KMS-11 (cell line): ENCODE measurements around the gene KRT72.

Experiments used
- H2AFZ ChIP-seq: fragments of 200-600 bp; sonication (generic); 2 replicates; pipeline ENCODE4 v1.6.1; 2016; ENCODE audit warnings: antibody characterized with exemption, mixed run types, low read depth
- H3K27ac ChIP-seq: fragments of 200-600 bp; sonication (generic); 2 replicates; pipeline ENCODE4 v1.6.1; 2016; ENCODE audit warnings: mild to moderate bottlenecking, mixed run types
- H3K27me3 ChIP-seq: fragments of 200-600 bp; sonication (generic); 2 replicates; pipeline ENCODE4 v1.6.1; 2017; ENCODE audit warnings: mild to moderate bottlenecking, low read depth, mixed run types, moderate library complexity; ENCODE audit not compliant: insufficient read depth
- H3K36me3 ChIP-seq: fragments of 200-600 bp; sonication (generic); 2 replicates; pipeline ENCODE4 v1.6.1; 2017; ENCODE audit warnings: mild to moderate bottlenecking, mixed run types; ENCODE audit not compliant: insufficient read depth
- H3K4me1 ChIP-seq: fragments of 200-600 bp; sonication (generic); 2 replicates; pipeline ENCODE4 v1.6.1; 2016; ENCODE audit warnings: mild to moderate bottlenecking, low read depth, mixed run types; ENCODE audit not compliant: poor library complexity, severe bottlenecking
- H3K4me2 ChIP-seq: fragments of 200-600 bp; sonication (generic); 2 replicates; pipeline ENCODE4 v1.7.0; 2016; ENCODE audit warnings: mild to moderate bottlenecking, mixed run types
- H3K4me3 ChIP-seq: fragments of 200-600 bp; sonication (generic); IDR thresholded peaks from 2 replicates; pipeline ENCODE4 v1.6.1; 2017; ENCODE audit warnings: low read depth, low read length, mixed read lengths; ENCODE audit not compliant: insufficient read depth
- H3K79me2 ChIP-seq: fragments of 200-600 bp; sonication (generic); 2 replicates; pipeline ENCODE4 v1.6.1; 2016; ENCODE audit warnings: low read depth, mixed run types; ENCODE audit not compliant: insufficient read depth
- H3K9ac ChIP-seq: fragments of 200-600 bp; sonication (generic); 2 replicates; pipeline ENCODE4 v1.6.1; 2016; ENCODE audit warnings: mild to moderate bottlenecking, mixed run types
- H4K20me1 ChIP-seq: fragments of 200-600 bp; sonication (generic); 2 replicates; pipeline ENCODE4 v1.6.1; 2016; ENCODE audit warnings: mild to moderate bottlenecking, mixed run types; ENCODE audit not compliant: insufficient read depth
- TF ChIP-seq, protein P1 (sequence below): fragments of 200-600 bp; sonication (generic); conservative IDR thresholded peaks from 2 replicates; pipeline ENCODE4 v1.6.1; 2017; ENCODE audit warnings: low read depth, mild to moderate bottlenecking, antibody characterized with exemption, low read length, moderate library complexity, mixed read lengths

The KRT72 gene

DNA sequence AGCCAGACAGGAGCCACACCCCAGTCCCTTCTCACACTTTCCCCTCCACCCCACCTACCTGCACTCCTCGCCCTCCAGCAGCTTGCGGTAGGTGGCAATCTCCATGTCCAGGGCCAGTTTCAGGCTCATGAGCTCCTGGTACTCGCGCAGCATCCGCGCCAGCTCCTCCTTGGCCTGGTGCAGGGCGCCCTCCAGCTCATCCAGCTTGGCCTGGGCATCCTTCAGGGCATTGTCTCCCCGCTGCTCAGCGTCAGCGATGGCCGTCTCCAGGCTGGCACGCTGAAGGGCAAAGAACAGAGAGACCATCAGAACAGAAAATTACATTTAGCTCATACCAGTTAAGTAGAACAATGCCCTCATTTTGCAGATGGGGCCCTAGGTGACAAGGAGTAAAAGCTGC, 33.2 kb downstream of the KRT72 start:
- H3K4me2 ChIP-seq = no peak overlapping the region
- peaks cover 48% of the 10 kb centered on the region for H3K27me3 ChIP-seq
- TF ChIP-seq, protein P1, sequence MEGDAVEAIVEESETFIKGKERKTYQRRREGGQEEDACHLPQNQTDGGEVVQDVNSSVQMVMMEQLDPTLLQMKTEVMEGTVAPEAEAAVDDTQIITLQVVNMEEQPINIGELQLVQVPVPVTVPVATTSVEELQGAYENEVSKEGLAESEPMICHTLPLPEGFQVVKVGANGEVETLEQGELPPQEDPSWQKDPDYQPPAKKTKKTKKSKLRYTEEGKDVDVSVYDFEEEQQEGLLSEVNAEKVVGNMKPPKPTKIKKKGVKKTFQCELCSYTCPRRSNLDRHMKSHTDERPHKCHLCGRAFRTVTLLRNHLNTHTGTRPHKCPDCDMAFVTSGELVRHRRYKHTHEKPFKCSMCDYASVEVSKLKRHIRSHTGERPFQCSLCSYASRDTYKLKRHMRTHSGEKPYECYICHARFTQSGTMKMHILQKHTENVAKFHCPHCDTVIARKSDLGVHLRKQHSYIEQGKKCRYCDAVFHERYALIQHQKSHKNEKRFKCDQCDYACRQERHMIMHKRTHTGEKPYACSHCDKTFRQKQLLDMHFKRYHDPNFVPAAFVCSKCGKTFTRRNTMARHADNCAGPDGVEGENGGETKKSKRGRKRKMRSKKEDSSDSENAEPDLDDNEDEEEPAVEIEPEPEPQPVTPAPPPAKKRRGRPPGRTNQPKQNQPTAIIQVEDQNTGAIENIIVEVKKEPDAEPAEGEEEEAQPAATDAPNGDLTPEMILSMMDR = no peak
- no peaks in the 10 kb centered on the region for H4K20me1 ChIP-seq
- H2AFZ ChIP-seq = no peak overlapping the region
- no peaks in the 10 kb centered on the region for H3K36me3 ChIP-seq
- H3K9ac ChIP-seq = no peak overlapping the region
- no peaks in the 10 kb centered on the region for H3K79me2 ChIP-seq
- no peaks in the 10 kb centered on the region for H3K4me1 ChIP-seq
- no peak overlapping the region for H3K27ac ChIP-seq
- no peak overlapping the region for H3K4me3 ChIP-seq

DNA sequence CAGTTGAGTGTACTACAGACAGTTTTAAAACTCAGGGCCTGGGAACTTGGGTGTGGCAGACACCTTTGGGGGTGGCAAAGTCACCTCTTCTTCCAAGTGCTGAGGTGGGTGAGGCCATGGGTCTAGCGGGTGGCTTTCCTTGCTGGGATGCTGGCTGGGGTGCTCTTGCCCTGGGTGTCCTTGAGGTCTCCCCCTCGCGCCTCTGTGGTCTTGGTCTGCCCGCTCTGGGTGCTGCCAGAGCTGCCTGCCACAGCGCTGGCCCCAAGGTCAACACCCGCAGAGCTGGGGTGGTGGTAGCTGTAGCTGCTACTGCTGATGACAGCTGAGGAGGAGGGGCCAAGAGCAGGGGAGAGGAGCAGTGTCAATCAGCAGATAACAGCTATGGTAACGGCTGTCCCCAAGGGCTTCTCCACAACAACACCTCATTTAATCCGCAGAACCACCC, 34.4 kb downstream of the KRT72 start:
- Histone ChIP-seq H3K27me3 (peaks cover 37% of the 10 kb centered on the region), H3K4me1 (no peaks in the 10 kb centered on the region), H2AFZ (no peak overlapping the region), H3K4me3 (no peak overlapping the region), H3K79me2 (no peaks in the 10 kb centered on the region), H3K36me3 (no peaks in the 10 kb centered on the region), H3K9ac (no peak overlapping the region), H3K4me2 (no peak overlapping the region), H4K20me1 (no peaks in the 10 kb centered on the region), H3K27ac (no peak overlapping the region)
- TF ChIP-seq, protein P1 = no peak

DNA sequence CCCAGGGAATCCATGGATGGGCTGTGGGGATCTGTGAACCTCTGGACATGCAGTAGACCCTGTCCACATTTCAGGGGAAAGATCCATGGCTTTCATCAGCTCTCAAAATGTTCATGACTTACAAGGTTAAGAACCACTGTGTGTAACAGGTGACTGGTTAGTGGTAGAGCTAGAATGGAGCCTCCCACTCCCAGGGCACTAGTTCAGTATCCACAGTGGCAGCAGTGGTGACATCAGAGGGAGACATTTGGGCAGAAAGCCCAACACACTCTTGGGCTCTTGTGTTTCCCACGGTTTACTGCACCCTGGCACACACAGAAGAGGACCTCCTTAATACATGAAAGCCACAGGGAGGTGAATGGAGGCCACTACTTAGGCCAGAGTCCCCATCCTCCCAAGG, 36.7 kb downstream of the KRT72 start:
- Histone ChIP-seq H3K4me3 (no peak overlapping the region), H3K79me2 (no peaks in the 10 kb centered on the region), H3K9ac (no peak overlapping the region), H3K27me3 (peaks cover 15% of the 10 kb centered on the region; the same call in 1 of the 2 replicates), H3K36me3 (no peaks in the 10 kb centered on the region), H3K4me1 (no peaks in the 10 kb centered on the region), H3K4me2 (no peak overlapping the region), H3K27ac (no peak overlapping the region), H4K20me1 (no peaks in the 10 kb centered on the region), H2AFZ (no peak overlapping the region)
- TF ChIP-seq, protein P1 = no peak

DNA sequence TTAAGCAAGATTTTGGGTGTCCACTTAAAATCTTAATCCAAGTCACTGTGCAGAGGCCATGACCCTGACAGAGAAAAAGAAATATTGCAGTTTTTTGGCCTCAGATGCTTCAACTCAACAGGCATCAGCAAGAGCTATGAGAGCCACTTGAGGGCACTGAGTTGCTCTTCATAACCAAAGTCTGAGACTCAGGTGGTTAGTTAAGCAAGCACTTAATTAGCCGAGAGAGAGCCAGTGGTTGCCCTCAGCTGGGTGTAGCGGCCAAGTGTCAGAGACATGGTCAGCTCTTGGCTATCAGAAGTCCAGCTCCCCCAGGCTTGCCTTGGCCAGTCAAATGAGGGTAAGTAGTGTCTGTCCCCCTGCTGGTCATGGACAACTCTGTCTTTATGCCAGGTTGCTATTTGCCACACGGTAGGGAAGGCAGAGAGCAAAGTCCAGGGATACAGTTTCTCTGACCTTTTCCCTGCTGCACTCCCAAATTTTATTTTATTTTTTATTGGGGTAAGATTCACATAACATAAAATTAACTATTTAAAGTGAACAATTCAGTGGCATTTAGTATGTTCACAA, 39.3 kb downstream of the KRT72 start:
- Histone ChIP-seq H3K79me2 (no peaks in the 10 kb centered on the region), H3K36me3 (no peaks in the 10 kb centered on the region), H4K20me1 (no peaks in the 10 kb centered on the region), H3K27ac (no peak overlapping the region), H3K4me1 (no peaks in the 10 kb centered on the region), H3K4me2 (no peak overlapping the region), H3K9ac (no peak overlapping the region), H2AFZ (no peak overlapping the region), H3K4me3 (no peak overlapping the region), H3K27me3 (peaks cover 19% of the 10 kb centered on the region; the same call in 1 of the 2 replicates)
- TF ChIP-seq, protein P1 = peak; percentile 32; the same call in 1 of the 2 replicates
